PC-9 (cell line): ENCODE results near the gene FREM3.

Source experiments
- EZH2 ChIP-seq: fragments of 200-600 bp; sonication (generic); IDR thresholded peaks from 2 replicates; pipeline ENCODE4 v1.8.0; 2017; ENCODE audit warnings: antibody characterized with exemption, low read depth
- TF ChIP-seq, protein P1 (sequence below): fragments of 200-600 bp; sonication (generic); conservative IDR thresholded peaks from 2 replicates; pipeline ENCODE4 v1.6.1; 2017; ENCODE audit warnings: mixed run types, antibody characterized with exemption, mild to moderate bottlenecking, moderate library complexity

DNA sequence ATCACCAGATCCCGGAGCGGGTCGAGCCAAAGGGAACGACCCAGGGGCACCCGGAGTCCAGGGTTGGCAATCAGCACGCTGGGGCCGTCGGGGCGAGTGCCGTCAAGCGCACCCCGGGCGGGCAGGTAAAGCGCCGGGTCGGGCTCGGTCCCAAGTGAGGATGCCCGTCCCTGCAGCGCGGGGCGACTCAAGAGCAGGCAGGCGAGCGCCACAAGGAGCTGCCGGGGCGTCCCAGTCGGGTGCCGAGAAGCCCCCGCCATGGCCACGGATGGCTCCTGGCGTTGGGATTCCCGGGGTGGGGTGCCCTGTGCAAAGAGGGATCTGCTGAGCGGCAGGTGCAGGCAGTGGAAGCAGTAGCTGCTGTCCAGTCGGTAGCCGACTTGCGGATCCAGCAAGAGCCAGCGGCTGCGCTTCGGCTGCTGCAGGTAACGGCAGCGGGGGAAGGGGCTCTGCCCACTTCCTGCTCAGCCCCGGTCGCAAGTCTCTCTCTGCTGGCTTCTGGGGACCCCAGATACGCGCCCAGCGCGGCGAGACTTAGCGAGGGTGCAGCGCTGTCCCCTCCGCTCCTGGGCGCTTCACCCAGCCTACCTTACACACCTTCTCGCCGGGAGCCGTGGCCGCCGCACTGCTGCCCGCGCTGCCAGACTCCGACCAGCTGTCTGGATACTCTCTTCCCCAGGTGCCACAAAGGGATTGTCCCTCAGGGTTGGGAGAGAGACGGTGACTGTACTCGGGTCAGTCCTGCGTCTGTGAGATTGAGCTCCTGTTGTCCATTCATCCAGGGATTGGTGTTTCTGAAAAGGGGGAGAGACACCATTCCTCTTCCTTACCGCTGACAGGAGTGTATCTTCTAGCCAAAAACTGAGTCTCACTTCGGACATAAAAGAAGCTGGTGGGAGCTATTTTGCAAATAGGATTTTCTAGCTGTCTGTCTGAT lies at the start of gene FREM3:
- TF ChIP-seq, protein P1, sequence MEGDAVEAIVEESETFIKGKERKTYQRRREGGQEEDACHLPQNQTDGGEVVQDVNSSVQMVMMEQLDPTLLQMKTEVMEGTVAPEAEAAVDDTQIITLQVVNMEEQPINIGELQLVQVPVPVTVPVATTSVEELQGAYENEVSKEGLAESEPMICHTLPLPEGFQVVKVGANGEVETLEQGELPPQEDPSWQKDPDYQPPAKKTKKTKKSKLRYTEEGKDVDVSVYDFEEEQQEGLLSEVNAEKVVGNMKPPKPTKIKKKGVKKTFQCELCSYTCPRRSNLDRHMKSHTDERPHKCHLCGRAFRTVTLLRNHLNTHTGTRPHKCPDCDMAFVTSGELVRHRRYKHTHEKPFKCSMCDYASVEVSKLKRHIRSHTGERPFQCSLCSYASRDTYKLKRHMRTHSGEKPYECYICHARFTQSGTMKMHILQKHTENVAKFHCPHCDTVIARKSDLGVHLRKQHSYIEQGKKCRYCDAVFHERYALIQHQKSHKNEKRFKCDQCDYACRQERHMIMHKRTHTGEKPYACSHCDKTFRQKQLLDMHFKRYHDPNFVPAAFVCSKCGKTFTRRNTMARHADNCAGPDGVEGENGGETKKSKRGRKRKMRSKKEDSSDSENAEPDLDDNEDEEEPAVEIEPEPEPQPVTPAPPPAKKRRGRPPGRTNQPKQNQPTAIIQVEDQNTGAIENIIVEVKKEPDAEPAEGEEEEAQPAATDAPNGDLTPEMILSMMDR: no peak
- TF ChIP-seq EZH2: no peak
